Neuronal stem cell (in vitro differentiated cells): ENCODE results near the gene EEA1.
A peak's percentile ranks its signal among the peaks of the same experiment; 100 is the strongest.

Experiments used
- DNase-seq: peaks from one replicate; pipeline ENCODE4 v3.0.0-alpha.2; 2013; ENCODE audit warnings: low spot score
- H2AFZ ChIP-seq: one replicate; pipeline ENCODE4 v1.6.1; 2013; ENCODE audit warnings: mild to moderate bottlenecking, low read length, inconsistent platforms
- H2AK5ac ChIP-seq: 2 replicates; pipeline ENCODE4 v1.6.1; 2013; ENCODE audit warnings: low read depth, mild to moderate bottlenecking, inconsistent platforms, low read length, moderate library complexity, mixed read lengths
- H2BK120ac ChIP-seq: 2 replicates; pipeline ENCODE4 v1.6.1; 2013; ENCODE audit warnings: low read depth, mild to moderate bottlenecking, inconsistent platforms, low read length, moderate library complexity, mixed read lengths
- H2BK12ac ChIP-seq: one replicate; pipeline ENCODE4 v1.6.1; 2013; ENCODE audit warnings: low read length, inconsistent platforms
- H2BK15ac ChIP-seq: 2 replicates; pipeline ENCODE4 v1.6.1; 2013; ENCODE audit warnings: mild to moderate bottlenecking, low read length, inconsistent platforms, mixed read lengths
- H2BK5ac ChIP-seq: one replicate; pipeline ENCODE4 v1.6.1; 2013; ENCODE audit warnings: inconsistent platforms, mild to moderate bottlenecking, low read length, moderate library complexity
- H3K14ac ChIP-seq: one replicate; pipeline ENCODE4 v1.6.1; 2013; ENCODE audit warnings: low read length, inconsistent platforms
- H3K18ac ChIP-seq: 2 replicates; pipeline ENCODE4 v1.6.1; 2013; ENCODE audit warnings: low read length, inconsistent platforms
- H3K23ac ChIP-seq: 2 replicates; pipeline ENCODE4 v1.6.1; 2013; ENCODE audit warnings: low read depth, mild to moderate bottlenecking, mixed read lengths, low read length, inconsistent platforms; ENCODE audit not compliant: poor library complexity
- H3K27ac ChIP-seq: replicated peaks from 3 replicates; pipeline ENCODE4 v1.5.1; 2013; ENCODE audit warnings: low read length, inconsistent platforms
- H3K27me3 ChIP-seq, 3 experiments: 2 replicates each; pipeline ENCODE4 v1.6.1; 2013; ENCODE audit warnings: low read length in 3 of 3, mild to moderate bottlenecking in 2 of 3, inconsistent platforms in 1 of 3, low read depth in 1 of 3, mixed read lengths in 1 of 3, moderate library complexity in 1 of 3; ENCODE audit not compliant: control insufficient read depth in 3 of 3, insufficient read depth in 3 of 3
- H3K36me3 ChIP-seq, 2 donors: replicated peaks in 1 of 2; 2 replicates each; pipeline ENCODE4 v1.6.1; 2013; ENCODE audit warnings: low read length in 2 of 2; ENCODE audit not compliant: control insufficient read depth in 2 of 2, insufficient read depth in 2 of 2
- H3K4ac ChIP-seq: 2 replicates; pipeline ENCODE4 v1.6.1; 2013; ENCODE audit warnings: inconsistent platforms, mild to moderate bottlenecking, low read length, moderate library complexity
- H3K4me1 ChIP-seq, 2 donors: 1 replicate in 1 of 2; 2 replicates in 1 of 2; pipeline ENCODE4 v1.6.1; 2013; ENCODE audit warnings: low read length in 2 of 2, low read depth in 1 of 2; ENCODE audit not compliant: control insufficient read depth in 2 of 2, insufficient read depth in 1 of 2
- H3K4me2 ChIP-seq: one replicate; pipeline ENCODE4 v1.6.1; 2013; ENCODE audit warnings: mild to moderate bottlenecking, low read length, inconsistent platforms; ENCODE audit not compliant: insufficient read depth, poor library complexity, severe bottlenecking
- H3K4me3 ChIP-seq, 2 donors: 2 replicates each; pipeline ENCODE4 v1.5.1; 2013; ENCODE audit warnings: low read length in 2 of 2, mild to moderate bottlenecking in 2 of 2, inconsistent platforms in 1 of 2, moderate library complexity in 1 of 2
- H3K79me1 ChIP-seq: one replicate; pipeline ENCODE4 v1.6.1; 2013; ENCODE audit warnings: low read depth, mild to moderate bottlenecking, inconsistent platforms, low read length, moderate library complexity
- H3K9ac ChIP-seq: one replicate; pipeline ENCODE4 v1.6.1; 2013; ENCODE audit warnings: mild to moderate bottlenecking, low read depth, low read length, inconsistent platforms; ENCODE audit not compliant: poor library complexity
- H3K9me3 ChIP-seq, 2 donors: replicated peaks in 1 of 2; 2 replicates each; pipeline versions ENCODE3 to v1.6.1; 2013; ENCODE audit warnings: low read length in 2 of 2, mild to moderate bottlenecking in 2 of 2, inconsistent platforms in 1 of 2, low read depth in 1 of 2, mixed read lengths in 1 of 2, moderate library complexity in 1 of 2; ENCODE audit not compliant: control insufficient read depth in 2 of 2, insufficient read depth in 1 of 2
- H4K8ac ChIP-seq: one replicate; pipeline ENCODE4 v1.6.1; 2013; ENCODE audit warnings: low read depth, mild to moderate bottlenecking, inconsistent platforms, low read length, moderate library complexity
- H4K91ac ChIP-seq: one replicate; pipeline ENCODE4 v1.6.1; 2013; ENCODE audit warnings: low read length, low read depth, mild to moderate bottlenecking, inconsistent platforms; ENCODE audit not compliant: poor library complexity
- WGBS, 2 donors: extraction: QIAGEN DNeasy Blood & Tissue Kit; methylation state at CpG; one replicate each; pipeline ENCODE4 v1.1.7; 2013; ENCODE audit warnings: missing lambda C conversion rate in 2 of 2, mixed read lengths in 1 of 2; ENCODE audit not compliant: insufficient read length in 2 of 2, insufficient replicate concordance in 1 of 2; ENCODE audit errors: extremely low coverage in 2 of 2; 5-methylcytosine and 5-hydroxymethylcytosine counted together

The EEA1 gene

DNA sequence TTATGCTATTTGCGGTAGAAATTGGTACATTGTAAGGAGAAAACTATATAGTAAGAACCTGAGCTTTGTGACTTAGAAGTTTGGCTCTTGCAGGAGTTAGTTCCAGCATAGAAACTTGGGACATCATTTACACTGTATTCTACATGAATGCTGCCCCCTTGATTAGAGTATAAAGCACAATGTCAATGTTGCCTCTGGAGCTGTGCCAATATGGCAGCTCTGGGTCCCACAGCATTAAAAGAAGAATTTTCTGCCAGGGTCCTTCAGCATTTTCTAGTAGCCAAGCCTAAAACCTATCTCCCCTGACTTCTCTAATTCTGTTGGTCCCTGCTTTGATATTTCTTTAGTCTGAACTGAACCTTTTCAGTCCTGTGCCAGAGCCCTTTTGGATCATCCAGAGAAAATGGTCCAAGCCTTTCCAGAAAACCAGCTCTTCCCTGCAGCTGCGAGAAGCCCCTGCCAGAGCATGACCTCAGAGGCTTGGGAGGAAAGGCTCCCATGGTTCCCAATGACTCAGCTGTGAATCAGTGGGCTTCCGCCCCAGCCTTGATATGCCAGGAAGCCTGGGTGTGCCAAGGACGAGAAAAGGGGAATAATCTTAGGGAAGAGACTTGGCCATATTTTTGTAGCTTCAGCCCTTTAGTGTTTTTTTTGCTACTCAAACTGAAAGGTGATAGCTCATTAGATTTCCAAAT, 183.1 kb downstream of the EEA1 start:
- Histone ChIP-seq H2AFZ (no peak overlapping the region), H3K4ac (no peak overlapping the region), H3K23ac (no peak overlapping the region), H2BK120ac (no peak overlapping the region), H3K4me3 (no peak overlapping the region), H4K91ac (no peak overlapping the region), H2BK5ac (no peak overlapping the region), H3K4me2 (no peak overlapping the region), H2BK12ac (no peak overlapping the region), H4K8ac (no peak overlapping the region), H3K9ac (no peak overlapping the region), H3K14ac (no peak overlapping the region), H3K9me3 (no peaks in the 10 kb centered on the region), H3K27ac (no peak overlapping the region), H2BK15ac (no peak overlapping the region), H3K27me3 (no peaks in the 10 kb centered on the region), H3K18ac (no peak overlapping the region), H2AK5ac (no peak overlapping the region), H3K79me1 (no peaks in the 10 kb centered on the region), H3K4me1 (no peaks in the 10 kb centered on the region), H3K36me3 (no peaks in the 10 kb centered on the region)
- DNase-seq, result no peak
- WGBS, 2 donors, result no CpG with 5 or more reads among the region's 4 CpGs

DNA sequence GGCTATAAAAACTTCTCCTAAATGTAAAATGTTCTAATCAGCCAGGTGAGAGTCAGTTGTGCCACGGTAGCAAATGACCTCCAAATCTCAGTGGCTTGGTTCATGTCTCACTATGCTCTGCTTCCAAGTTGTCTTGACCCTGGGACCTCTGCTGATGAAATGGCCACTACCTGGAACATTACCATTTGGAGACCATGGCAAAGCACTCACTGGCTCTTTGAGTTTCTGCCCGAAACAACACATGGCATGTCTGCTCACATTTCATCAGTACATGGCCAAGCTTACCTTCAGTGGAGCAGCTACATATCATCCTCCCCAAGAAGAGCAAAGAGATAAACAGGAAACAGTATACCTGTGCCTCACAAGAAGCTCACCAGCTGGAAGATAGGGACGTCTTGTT, 186.1 kb downstream of the EEA1 start:
- Histone ChIP-seq H2BK15ac (no peak overlapping the region), H3K9me3 (no peaks in the 10 kb centered on the region), H2AFZ (no peak overlapping the region), H2BK5ac (no peak overlapping the region), H3K4me1 (peaks cover 0 to 2% of the 10 kb centered on the region in 2 donors), H3K18ac (no peak overlapping the region), H3K36me3 (no peaks in the 10 kb centered on the region), H3K14ac (no peak overlapping the region), H4K91ac (no peak overlapping the region), H2BK120ac (no peak overlapping the region), H2BK12ac (no peak overlapping the region), H3K4ac (no peak overlapping the region), H3K79me1 (no peaks in the 10 kb centered on the region), H2AK5ac (no peak overlapping the region), H3K23ac (no peak overlapping the region), H3K4me2 (no peak overlapping the region), H3K27me3 (no peaks in the 10 kb centered on the region), H3K4me3 (no peak overlapping the region), H4K8ac (no peak overlapping the region), H3K9ac (no peak overlapping the region), H3K27ac (no peak overlapping the region)
- no peak for DNase-seq
- WGBS, 2 donors, result no CpG with 5 or more reads among the region's 3 CpGs

DNA sequence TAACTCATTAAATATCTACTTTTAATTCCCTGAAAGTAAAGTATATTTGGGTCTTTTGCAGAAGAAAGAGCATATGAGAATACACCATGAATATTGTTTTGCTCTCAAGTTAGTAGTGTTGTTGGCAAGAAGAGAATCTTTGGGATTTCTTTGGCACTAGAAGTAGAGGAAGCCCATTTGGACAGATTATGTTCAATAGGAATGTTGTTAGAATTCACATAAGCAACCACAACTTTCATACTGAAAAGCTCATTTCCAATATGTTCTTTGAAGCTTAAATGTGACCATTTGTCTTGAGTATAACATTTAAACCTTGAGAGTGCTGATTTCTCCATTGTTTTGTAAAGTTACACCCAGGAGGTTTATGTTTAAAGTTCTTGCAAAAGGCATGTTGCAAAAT, 188.7 kb downstream of the EEA1 start:
- no peak overlapping the region for H3K14ac ChIP-seq
- H3K4me3 ChIP-seq, result no peak overlapping the region
- H3K9ac ChIP-seq, result no peak overlapping the region
- no peaks in the 10 kb centered on the region for H3K79me1 ChIP-seq
- H2BK5ac ChIP-seq, result no peak overlapping the region
- no peak overlapping the region for H3K4ac ChIP-seq
- H3K23ac ChIP-seq, result no peak overlapping the region
- no peak overlapping the region for H3K27ac ChIP-seq
- peaks cover 0 to 3% of the 10 kb centered on the region in 2 donors for H3K4me1 ChIP-seq
- H3K4me2 ChIP-seq, result no peak overlapping the region
- DNase-seq, result no peak
- no peaks in the 10 kb centered on the region for H3K36me3 ChIP-seq
- H2BK15ac ChIP-seq, result no peak overlapping the region
- no peak overlapping the region for H2BK120ac ChIP-seq
- H3K27me3 ChIP-seq, result no peaks in the 10 kb centered on the region
- no peak overlapping the region for H2AFZ ChIP-seq
- no peak overlapping the region for H2AK5ac ChIP-seq
- no peak overlapping the region for H4K8ac ChIP-seq
- no peak overlapping the region for H2BK12ac ChIP-seq
- no peak overlapping the region for H4K91ac ChIP-seq
- no peaks in the 10 kb centered on the region for H3K9me3 ChIP-seq
- H3K18ac ChIP-seq, result no peak overlapping the region

DNA sequence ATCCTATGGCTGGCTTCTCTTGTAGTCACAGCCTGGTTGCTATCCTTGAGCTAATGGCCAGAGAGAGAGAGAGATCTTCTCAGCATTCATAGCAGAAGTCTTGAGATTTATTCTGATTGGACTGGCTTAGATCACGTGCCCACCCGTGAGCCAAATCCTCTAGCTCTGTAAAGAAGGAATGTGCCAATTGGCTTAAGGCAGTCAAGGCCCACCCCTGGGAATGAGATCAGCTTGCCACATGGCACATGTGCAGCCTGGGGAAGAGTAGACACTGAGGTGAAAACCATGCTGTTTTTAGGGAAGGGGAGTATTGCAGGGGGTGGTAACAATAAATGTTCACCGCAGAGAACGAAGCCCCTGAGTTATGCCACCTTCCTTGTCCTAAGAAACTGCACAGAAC, 190.0 kb downstream of the EEA1 start:
- no peaks in the 10 kb centered on the region for H3K79me1 ChIP-seq
- H3K4me1 ChIP-seq, result peaks cover 0 to 3% of the 10 kb centered on the region in 2 donors
- H3K18ac ChIP-seq, result no peak overlapping the region
- no peak overlapping the region for H2AK5ac ChIP-seq
- H3K4me3 ChIP-seq, result no peak overlapping the region
- no peak overlapping the region for H2BK12ac ChIP-seq
- H3K14ac ChIP-seq, result no peak overlapping the region
- H2BK120ac ChIP-seq, result no peak overlapping the region
- no peak overlapping the region for H4K8ac ChIP-seq
- no CpG with 5 or more reads among the region's 4 CpGs for WGBS, 2 donors
- no peak overlapping the region for H4K91ac ChIP-seq
- H3K27ac ChIP-seq, result no peak overlapping the region
- no peak overlapping the region for H2BK5ac ChIP-seq
- H3K9ac ChIP-seq, result no peak overlapping the region
- H3K23ac ChIP-seq, result no peak overlapping the region
- no peak overlapping the region for H3K4me2 ChIP-seq
- H3K27me3 ChIP-seq, result no peaks in the 10 kb centered on the region
- H2AFZ ChIP-seq, result peak overlapping the region; percentile 52
- DNase-seq, result no peak
- H3K36me3 ChIP-seq, result no peaks in the 10 kb centered on the region
- no peak overlapping the region for H2BK15ac ChIP-seq
- H3K4ac ChIP-seq, result no peak overlapping the region
- no peaks in the 10 kb centered on the region for H3K9me3 ChIP-seq
